Stimulated activated CD4-positive, alpha-beta T cell treated with anti-CD3 and anti-CD28 coated beads, Interleukin-12 subunit alpha, Interleukin-12 subunit beta, amount 100 ng/mL, for 24 hours (primary cell): ENCODE data around the gene KLHL21.
"Not testable (repeated sequence)": the region's sequence is repeated elsewhere in the genome, so short reads cannot be mapped to it uniquely, and the experiment has no call there.

Experiments used
- DNase-seq, 2 experiments: peaks; one replicate each; pipeline ENCODE4 v3.0.0-alpha.2; 2020; ENCODE audit warnings: low read depth in 2 of 2

The KLHL21 gene

DNA sequence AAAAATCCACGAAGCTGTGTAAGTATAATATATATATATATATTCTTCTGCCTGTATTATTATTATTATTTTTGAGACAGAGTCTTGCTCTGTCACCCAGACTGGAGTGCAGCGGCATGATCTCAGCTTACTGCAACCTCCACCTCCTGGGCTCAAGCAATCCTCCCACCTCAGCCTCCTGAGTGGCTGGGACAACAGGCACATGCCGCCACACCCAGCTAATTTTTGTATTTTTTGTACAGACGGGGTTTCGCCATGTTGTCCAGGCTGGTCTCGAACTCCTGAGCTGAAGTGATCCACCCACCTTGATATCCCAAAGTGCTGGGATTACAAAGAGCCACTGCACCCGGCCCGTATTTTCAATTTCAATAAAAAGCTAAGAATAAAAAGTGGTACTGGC lies 2.7 kb downstream of the KLHL21 start:
- DNase-seq = not testable (repeated sequence)

DNA sequence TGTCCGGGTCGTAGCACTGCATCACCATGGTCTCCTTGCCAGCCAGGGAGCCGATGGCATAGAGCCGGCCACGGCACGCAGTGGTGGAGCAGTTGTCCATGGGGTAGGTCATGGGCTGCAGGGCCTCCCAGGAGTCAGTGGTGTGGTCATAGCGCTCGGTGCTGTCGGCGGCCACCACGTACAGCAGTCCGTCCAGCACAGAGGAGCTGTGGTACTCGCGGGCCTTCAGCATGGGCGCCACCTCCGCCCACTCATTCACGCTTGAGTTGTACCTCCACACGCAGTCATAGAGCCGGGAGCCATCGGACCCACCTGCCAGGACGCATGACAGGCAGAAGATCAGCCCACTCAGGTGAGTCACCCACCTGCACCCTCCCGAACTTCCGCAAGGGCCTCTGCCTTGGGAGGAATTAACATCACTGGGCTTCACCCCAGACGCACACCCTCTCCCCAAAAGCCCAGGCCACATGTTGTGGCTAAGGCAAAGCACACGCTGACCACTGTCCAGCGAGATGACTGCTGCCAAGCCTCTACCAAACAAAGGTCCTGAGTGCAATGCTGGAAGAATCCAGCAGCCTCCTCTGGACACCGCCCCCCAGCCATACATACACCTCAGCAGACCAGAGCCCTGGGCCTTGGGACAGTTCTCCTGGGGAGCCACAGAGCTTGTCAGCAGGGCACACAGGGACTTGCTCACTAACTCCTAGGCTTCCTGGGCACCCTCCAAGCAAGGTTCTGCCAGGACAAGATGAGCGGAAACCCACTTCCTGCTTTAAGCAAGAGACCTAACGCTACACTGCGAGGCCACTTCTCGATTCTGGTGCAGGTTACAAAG lies 3.3 kb downstream of the KLHL21 start:
- DNase-seq = peak in 1 of 2 experiments; percentile 43

DNA sequence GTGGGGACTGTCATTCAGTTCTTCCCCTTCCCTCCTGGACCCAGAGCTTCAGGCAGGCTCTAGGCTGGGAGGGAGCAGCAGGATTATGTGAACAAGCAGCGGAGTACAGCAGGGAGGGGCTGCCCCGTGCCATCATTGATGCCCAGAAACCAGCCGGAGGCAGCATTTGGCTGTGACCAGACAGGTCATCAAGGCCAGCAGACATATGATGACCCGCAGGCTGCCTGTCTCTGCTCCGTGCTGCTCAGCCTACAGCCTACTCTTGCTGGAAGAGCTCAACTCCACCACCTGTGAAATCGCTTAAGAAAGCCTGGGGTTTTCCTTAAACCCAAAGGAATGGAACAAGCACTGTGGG lies 4.9 kb downstream of the KLHL21 start:
- no peak for DNase-seq

DNA sequence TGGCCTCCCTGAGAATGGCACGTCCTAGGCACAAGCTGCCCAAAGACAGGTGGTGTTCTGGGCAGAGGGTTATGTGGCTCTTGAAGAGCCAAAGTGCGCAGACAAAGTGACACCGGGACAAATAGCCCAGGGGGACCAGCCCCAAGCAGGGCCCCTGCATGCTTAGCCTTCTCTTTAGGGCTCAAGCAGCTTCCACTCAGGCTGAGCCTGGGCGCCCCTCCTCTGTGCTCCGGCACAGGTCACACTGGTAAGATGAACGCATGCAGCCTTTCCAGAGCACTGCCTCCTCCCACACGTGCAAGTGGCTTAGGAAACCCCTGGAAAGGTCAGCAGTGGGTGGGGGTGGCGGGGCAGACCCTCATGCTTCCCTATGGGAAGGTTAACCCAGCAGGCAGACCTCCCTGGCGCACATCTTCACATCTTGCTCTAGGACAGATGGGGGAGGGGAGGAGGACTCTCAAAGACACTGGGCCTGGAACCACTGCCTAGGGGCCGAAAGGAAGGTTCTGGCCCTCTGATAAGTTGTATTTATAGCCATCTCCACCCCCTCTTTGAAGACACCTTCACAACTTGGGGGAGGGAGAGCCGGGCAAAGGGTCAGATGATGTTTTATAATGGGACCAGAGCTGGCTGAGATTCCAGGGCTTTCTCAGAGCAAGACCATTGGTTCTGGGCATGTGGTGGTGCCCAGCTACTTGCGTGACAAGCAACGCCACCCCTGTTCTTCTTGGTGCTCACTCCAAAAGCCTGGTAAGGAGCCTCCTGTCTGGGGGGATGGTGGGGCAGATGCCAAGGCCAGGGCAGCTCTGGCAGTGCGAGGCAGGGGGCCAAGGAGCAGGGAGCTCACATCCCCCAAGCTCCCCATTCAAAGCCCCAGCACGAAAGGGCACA lies 5.5 kb downstream of the KLHL21 start:
- no peak for DNase-seq

DNA sequence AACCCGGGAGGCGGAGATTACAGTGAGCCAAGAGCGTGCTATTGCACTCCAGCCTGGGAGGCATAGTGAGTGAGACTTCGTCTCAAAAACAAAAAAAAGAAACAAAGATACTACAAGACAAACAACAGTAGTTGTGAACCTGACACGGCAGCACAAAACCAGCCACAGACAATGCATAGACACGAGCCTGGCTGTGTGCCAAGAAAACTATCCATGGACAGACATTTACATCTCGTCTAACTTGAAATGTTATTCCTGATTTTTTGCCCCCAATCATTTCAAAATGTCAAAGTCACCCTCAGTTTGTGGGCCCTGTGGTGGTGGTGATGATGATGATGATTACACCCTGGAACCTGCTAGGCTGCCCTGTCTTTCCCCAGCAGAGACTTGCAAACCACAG lies 6.3 kb downstream of the KLHL21 start:
- no peak for DNase-seq

DNA sequence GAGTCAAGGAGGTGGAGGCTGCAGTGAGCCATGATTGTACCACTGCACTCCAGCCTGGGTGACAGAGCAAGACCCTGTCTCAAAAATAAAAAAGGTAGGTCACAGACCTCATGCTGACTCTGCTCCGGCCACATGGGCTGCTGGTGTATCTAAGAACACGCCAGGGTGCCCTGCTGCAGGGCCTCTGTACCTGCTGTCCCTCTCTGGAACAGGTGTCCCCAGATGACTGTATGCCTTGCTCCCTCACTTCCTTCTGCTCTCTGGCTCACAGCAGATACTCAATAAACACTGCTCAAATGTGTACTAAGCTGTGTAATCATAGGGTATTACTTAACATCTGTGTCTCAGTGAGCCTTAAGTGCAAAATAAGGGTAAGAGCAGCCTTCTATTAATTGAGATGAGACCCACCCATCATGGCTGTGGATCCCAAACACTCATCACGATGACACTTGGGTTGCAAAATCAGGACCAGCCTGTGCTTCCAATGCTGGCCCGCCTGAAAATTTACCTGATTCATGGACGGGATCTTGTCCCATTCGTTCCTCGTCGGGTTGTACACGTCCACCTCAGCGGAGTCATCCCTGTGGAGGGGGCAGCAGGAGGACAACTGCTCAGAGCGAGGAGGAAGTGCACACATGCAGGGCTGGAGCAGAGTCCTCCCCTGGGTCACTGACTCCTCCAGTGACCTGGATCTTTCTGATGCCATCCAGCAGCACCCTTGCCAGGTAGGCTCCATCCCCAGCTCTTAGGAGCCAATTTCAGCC lies 7.5 kb downstream of the KLHL21 start:
- no peak for DNase-seq

DNA sequence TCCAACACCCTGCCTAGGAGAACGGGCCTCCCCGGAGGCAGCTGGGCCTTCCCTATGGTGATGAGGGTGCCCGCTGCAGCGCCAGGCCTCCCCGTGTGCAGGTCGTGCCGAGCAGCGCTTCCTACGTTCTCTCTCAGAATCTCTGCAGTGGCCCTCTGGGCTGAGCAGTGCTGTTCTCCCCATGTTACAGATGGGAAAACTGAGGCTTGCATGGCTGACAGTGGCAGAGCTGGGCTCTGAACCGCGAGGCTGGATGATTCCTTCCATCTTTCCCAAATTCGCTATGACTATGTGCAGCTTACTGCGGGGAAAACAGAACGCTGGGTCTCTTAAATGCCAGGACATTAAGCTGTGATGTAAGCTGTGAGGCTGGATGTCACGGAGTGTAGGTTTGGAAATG lies 8.9 kb downstream of the KLHL21 start:
- DNase-seq = no peak

DNA sequence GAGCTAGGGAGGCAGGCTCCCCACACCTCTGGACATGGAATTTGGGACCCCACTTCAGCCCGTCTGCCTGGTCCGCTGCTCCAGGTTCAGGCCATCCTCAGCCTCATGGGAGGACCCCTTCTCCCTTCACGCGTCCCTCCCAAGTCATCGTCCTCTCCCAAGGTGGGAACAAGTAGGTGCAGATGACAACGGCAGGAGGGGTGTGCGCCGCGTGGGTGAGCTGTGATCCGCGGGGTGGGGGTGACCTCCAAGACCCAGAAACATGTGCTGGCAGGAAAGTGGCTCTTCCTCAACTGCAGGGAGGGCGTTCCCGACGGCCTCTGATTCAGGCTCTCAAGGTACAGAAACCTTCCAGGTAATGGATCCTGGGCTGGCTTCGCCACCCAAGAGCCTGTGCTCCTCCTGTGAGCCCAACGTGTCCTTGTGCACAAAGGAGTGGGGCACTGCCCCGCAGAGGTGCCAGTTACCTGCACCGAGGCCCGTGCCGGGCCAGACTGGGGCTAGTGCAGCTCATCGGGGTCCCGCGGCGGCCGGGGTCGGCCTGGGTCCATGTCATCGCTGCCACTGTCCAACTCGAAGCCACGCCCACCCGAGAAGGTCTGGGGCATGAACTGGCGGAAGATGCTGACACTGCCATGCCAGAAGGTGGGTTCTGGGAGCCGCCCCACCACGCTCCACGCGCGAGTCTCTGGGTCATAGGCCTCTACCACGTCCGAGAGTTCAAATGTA lies 9.6 kb downstream of the KLHL21 start:
- no peak for DNase-seq

DNA sequence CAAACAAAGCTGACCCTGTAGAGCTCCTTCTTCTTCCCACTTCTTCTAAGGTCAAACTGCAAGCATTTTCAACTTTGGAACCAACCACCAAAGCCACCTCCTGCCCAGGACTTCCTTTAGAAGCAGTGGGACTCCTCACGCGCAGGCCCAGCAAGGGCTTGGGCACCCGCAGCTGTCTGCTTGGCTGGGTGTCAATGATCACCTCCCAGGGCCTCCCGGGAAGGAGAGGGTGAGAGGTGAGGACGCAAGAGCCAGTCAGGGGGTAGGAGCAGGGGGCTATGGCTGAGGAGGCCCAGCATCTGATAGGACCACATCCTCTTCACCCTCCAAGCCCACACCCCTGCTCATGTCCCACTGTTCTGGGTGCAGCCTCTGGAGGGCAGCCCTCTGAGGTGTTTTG lies 10.2 kb downstream of the KLHL21 start:
- no peak for DNase-seq

DNA sequence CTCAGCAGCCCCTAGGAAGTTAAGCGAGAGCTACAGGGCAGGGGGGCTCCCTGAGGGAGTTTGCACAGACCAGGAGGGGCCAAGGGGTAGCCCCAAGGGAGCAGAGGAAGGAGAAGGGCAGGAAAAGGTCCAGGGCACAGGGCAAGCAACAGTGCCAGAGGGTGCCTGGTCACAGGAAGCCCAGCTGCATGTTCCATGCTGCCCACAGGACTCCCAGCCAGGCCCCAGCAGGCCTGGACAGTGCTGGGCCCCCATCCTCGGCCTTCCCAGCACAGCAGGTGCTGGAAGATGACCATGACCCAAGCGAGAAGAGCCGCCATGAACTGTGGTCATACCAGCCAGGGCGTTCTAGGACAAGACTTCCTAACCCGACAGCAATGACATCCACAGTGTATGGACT lies 11.0 kb downstream of the KLHL21 start:
- no peak for DNase-seq

DNA sequence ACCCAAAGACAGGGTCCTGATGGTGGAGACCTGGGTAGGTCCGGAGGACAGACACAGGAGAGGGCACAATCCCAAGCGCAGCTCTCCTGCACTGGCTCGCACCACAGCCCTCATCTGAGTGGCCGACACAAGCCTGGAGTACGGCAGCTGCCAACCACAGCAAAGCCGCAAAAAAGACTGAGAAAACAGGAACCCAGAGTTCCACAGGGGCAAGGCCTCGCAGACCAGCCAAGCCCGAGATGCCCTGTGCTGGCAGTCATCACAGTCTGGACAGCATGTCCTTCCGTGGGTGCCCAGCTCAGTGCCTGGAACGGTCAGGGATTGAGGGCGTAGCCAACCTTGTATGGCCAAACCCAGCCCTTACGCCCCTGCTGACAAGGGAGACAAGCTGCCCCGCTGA lies 11.4 kb downstream of the KLHL21 start:
- DNase-seq = no peak

DNA sequence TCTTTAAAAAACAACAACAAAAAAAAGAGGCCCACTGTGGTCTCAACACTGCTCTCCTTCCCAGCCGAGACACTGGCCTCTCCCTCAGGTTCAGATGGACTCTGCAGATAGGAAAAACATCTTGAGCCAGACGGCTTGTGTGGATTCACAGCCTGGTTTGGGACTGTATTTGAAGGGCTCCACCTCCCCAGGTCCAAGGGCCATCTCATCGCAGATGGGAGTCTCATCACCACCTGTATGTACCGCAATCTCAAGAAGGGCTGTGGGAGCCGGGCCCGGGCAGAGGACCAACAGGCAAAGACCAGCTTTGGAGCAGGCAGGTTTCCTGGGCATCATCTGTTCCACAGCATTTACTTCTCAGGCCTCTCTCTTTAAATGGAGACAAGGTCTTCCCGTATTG lies 12.6 kb downstream of the KLHL21 start:
- no peak for DNase-seq

DNA sequence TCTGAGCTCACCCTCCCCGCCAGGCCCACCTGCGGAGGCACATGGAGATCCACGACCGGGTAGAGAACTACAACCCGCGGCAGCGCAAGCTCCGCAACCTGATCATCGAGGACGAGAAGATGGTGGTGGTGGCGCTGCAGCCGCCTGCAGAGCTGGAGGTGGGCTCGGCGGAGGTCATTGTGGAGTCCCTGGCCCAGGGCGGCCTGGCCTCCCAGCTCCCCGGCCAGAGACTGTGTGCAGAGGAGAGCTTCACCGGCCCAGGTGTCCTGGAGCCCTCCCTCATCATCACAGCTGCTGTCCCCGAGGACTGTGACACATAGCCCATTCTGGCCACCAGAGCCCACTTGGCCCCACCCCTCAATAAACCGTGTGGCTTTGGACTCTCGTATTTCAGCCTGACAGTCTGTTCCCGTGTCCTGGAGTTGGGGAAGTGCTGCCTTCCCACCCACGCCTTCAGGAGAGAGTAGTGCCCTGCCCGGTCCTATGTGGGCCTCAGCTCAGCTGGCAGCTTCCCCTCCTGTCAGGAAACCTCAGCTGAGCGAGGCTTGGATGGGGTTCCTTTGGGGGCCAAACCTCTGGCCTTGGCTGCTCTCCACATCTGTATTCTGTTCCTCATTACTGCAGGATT lies 13.7 kb downstream of the KLHL21 start:
- no peak for DNase-seq

DNA sequence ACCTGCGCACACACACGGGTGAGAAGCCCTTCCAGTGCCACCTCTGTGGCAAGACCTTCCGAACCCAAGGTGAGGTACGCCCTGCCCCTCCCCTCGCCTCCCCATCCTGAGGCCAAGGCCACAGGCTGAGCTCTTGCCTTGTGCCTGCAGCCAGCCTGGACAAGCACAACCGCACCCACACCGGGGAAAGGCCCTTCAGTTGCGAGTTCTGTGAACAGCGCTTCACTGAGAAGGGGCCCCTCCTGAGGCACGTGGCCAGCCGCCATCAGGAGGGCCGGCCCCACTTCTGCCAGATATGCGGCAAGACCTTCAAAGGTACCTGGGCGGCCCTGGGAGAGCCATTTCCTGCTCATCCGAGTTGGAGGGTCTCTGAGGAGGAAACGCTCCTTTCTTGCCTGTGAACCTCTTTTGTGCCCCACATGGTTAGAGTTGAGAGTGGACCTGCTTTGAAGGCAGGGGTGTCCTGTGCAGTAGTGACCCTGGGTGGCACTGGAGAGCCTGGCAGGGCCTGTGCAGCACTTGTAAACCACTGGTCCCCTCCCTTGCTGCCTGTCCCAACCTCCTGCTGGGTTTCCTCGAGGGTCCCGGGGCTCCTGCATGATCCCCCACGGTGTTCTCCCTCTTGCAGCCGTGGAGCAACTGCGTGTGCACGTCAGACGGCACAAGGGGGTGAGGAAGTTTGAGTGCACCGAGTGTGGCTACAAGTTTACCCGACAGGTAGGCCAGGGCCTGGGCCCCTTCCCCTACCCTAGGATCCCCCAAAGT lies 14.4 kb downstream of the KLHL21 start:
- no peak for DNase-seq

DNA sequence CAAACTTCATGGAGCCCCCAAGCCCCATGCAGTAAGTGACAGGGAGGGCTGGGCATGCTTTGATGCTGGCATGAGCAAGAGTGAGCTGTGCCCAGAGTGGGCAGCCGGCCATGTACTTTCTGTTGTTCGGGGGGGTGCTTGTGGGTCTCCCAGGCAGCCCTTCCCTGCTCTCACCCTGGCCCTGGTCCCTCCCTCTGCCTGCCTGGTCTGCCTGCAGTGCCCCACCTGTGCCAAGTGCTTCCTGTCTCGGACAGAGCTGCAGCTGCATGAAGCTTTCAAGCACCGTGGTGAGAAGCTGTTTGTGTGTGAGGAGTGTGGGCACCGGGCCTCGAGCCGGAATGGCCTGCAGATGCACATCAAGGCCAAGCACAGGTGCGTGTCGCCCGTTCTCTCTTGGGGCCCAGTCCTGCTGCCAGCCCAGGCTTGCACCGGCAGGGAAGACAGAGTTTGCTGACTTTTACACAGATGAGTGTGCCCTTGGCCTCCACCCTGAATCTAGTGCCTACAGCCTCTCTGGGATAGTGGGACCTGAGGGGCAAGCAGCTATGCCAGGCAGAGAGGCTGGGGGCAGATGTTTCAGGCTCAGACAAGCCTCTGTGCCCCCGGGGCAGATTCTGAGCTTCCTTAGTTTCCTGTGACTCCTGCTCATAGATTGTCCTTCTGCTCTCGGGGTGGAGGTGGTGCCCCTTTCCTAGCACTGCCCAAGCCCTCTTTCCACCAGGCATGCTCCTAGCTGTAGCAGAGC lies 15.2 kb downstream of the KLHL21 start:
- DNase-seq = no peak

DNA sequence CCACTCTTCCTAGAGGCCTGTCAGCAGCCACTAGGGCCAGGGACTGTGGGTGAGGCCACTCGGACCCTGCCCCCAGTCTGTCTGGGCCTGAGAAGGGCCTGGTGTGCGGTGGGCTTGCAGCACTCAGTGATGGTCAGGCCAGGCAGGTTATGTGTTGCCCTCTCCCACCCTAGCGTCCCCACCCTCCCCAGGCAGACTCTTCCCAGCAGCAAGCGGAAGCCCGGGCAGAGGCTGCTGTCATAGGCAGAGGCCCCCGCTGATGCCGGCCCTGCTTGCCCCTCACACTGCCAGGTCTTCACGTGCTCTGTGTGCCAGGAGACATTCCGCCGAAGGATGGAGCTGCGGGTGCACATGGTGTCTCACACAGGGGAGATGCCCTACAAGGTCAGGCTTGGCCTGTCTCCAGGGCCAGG lies 16.3 kb downstream of the KLHL21 start:
- DNase-seq = no peak

DNA sequence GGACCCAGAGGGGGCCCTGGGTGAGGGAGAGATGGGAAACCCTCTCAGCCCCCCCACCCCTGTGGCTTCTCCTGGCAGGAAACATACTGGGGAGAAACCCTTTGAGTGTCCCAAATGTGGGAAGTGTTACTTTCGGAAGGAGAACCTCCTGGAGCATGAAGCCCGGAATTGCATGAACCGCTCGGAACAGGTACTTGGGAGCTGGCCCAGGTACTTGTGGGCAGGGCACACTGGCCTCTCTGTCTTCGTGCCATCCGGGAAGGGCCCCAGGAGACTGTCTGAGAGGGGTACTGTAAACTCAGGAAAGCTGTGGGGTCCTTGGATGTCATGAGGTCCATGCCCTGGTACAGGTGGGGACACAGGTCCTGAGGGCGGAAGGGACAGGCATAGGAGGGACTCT lies 16.8 kb downstream of the KLHL21 start:
- no peak for DNase-seq

DNA sequence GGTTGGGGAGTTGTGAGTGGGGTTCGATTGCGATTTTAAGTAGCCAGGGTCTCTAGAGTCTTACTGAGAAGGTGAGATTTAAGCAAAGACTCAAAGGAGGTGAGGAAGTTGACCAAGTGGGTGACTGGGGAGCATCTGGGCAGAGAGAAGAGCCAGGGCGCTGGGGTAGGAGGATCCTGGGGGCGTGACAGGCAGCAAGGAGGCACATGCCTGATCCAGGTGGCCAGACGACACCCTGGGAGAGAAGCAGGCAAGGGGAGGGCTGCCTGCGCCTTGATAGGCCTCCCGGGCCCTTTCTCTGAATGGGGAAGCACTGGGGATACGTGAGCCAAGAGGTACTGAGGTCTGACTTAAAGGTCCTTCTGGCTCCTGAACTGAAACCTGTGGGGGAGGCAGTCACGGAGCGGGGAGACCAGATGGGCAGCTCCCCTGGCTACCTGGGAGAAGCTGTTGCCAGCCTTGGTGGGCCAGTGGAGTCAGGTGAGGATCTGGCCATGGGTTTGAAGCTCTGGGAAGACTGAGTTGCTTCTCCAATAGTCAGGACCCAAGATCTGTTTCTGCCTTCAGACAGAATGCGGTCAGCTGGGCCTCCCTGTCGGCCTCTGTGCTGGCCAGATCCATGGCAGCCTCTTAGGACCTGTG lies 17.5 kb downstream of the KLHL21 start:
- no peak for DNase-seq
